GM12891 (cell line): ENCODE data around the gene LPCAT1.

ENCODE experiments used
- POLR2A ChIP-seq: IDR thresholded peaks from 2 replicates; pipeline ENCODE4 v1.6.1; 2011; ENCODE audit warnings: low read depth, low read length, control low read depth
- POLR2AphosphoS5 ChIP-seq: IDR thresholded peaks from 2 replicates; pipeline ENCODE4 v1.6.1; 2011; ENCODE audit warnings: low read depth, low read length, control low read depth
- POU2F2 ChIP-seq: IDR thresholded peaks from 2 replicates; pipeline ENCODE4 v1.6.1; 2011; ENCODE audit warnings: low read depth, mild to moderate bottlenecking, control low read depth, low read length, moderate library complexity
- SPI1 ChIP-seq: IDR thresholded peaks from 2 replicates; pipeline ENCODE4 v1.6.1; 2011; ENCODE audit warnings: low read depth, low read length, control low read depth

DNA sequence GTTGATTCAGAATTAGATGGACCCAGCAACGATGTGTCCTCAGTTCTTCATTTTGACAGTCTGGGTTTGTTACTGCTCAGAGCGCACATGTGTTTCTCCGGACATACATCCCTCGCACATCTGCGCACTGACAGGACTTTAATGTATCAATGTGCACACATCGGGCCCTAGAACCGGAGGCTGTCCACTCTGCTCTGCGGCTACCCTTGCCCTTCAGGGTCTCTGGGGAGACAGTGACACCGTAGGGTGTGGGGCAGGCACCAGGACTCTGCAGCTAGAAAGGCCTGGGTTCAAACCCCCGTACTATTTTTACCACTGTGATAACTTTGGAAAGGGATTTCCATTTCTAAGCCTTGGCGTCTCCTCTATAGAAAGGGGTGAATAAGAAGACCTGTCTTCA is 23.5 kb upstream of the LPCAT1 start:
- TF ChIP-seq POLR2A (no peak), POLR2AphosphoS5 (no peak), POU2F2 (no peak), SPI1 (no peak)
